Choroid plexus epithelial cell (primary cell): ENCODE measurements around the gene ZNF77.
A peak's percentile ranks its signal among the peaks of the same experiment; 100 is the strongest.
"Not testable (repeated sequence)": the region's sequence is repeated elsewhere in the genome, so short reads cannot be mapped to it uniquely, and the experiment has no call there.

Source experiments
- DNase-seq: peaks from one replicate; pipeline ENCODE4 v3.0.0-alpha.2; 2010; ENCODE audit warnings: low read depth
- H3K4me3 ChIP-seq: 2 replicates; pipeline ENCODE4 v1.5.1; 2011; ENCODE audit warnings: low read depth, mild to moderate bottlenecking, control low read depth, low read length, moderate library complexity
- CTCF ChIP-seq: conservative IDR thresholded peaks from 2 replicates; pipeline ENCODE4 v1.5.1; 2011; ENCODE audit warnings: low read depth, mild to moderate bottlenecking, control low read depth, inconsistent platforms, low read length, moderate library complexity

ZNF77 gene

GRCh38 chr19:2970201-2970835 is 25.5 kb upstream of the ZNF77 start:
- no peak for TF ChIP-seq CTCF
- no peak overlapping the region for H3K4me3 ChIP-seq
- peak; percentile 61 for DNase-seq

DNA sequence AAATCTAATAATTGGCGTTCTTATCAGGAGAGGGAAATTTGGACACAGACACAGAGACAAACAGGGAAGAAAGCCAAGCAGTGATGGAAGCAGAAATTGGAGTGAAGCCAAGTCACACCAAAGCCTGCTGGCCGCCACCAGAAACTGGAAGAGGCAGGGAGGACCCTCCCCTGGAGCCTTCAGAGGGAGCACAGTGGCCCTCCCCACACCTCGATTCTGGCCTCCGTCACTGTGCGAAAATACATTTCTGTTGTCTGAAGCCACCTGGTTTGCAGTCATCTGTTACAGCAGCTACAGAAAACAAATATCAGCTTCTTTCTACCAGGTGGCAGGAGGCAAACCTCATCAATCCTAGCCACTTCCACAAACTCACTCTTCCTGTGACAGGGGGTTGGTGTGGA is 24.3 kb upstream of the ZNF77 start:
- H3K4me3 ChIP-seq = no peak overlapping the region
- peak; percentile 44 for DNase-seq
- TF ChIP-seq CTCF = no peak

- TF ChIP-seq CTCF = no peak
- no peak for DNase-seq
- no peak overlapping the region for H3K4me3 ChIP-seq
Observed at GRCh38 chr19:2967972-2968371, 23.2 kb upstream of the ZNF77 start.

GRCh38 chr19:2964874-2965273 is 20.1 kb upstream of the ZNF77 start:
- no peak overlapping the region for H3K4me3 ChIP-seq
- TF ChIP-seq CTCF = no peak
- no peak for DNase-seq

GRCh38 chr19:2963631-2964030 is 18.9 kb upstream of the ZNF77 start:
- H3K4me3 ChIP-seq, DNase-seq: not testable (repeated sequence)

GRCh38 chr19:2963122-2963521 is 18.4 kb upstream of the ZNF77 start:
- DNase-seq = no peak

GRCh38 chr19:2962018-2962670 is 17.4 kb upstream of the ZNF77 start:
- DNase-seq = peak; percentile 92
- peak overlapping the region; percentile 4 for H3K4me3 ChIP-seq
- TF ChIP-seq CTCF = peak; percentile 71

More at GRCh38 chr19:2963122-2963521, 18.4 kb upstream of the ZNF77 start:
- TF ChIP-seq CTCF = no peak
- no peak overlapping the region for H3K4me3 ChIP-seq
